ENCODE data around the gene BHLHE41. TPM values are rescaled to one million over a fixed set of nuclear protein-coding genes. Genes with fewer than 3 reads are reported as not detected.

BHLHE41 gene
- total RNA-seq, 1 experiment from 2014 or later: 147 TPM

DNA sequence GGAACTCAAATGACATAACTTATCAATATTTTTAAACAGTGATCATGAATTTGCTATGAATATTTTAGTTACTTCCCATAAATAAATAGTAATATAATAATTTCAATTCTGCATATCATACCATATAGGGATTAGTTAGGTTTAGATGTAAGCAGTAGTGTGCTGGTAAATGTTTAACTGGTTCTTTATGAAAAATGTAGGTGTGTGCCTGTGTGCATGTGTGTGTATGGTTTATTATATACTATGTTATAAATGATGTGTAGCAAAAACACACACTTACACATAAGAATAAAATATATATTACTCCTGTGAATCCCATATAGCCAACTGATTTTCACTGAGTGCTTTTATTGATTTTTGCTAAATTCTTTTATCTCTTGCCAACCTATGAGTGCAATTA lies 14.0 kb upstream of the BHLHE41 start:
- TF ChIP-seq, protein P1, sequence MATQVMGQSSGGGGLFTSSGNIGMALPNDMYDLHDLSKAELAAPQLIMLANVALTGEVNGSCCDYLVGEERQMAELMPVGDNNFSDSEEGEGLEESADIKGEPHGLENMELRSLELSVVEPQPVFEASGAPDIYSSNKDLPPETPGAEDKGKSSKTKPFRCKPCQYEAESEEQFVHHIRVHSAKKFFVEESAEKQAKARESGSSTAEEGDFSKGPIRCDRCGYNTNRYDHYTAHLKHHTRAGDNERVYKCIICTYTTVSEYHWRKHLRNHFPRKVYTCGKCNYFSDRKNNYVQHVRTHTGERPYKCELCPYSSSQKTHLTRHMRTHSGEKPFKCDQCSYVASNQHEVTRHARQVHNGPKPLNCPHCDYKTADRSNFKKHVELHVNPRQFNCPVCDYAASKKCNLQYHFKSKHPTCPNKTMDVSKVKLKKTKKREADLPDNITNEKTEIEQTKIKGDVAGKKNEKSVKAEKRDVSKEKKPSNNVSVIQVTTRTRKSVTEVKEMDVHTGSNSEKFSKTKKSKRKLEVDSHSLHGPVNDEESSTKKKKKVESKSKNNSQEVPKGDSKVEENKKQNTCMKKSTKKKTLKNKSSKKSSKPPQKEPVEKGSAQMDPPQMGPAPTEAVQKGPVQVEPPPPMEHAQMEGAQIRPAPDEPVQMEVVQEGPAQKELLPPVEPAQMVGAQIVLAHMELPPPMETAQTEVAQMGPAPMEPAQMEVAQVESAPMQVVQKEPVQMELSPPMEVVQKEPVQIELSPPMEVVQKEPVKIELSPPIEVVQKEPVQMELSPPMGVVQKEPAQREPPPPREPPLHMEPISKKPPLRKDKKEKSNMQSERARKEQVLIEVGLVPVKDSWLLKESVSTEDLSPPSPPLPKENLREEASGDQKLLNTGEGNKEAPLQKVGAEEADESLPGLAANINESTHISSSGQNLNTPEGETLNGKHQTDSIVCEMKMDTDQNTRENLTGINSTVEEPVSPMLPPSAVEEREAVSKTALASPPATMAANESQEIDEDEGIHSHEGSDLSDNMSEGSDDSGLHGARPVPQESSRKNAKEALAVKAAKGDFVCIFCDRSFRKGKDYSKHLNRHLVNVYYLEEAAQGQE (IDR thresholded peaks at IDR 0.05; ENCODE audit: insufficient read depth in 1 of 2, low read depth in 2 of 2, low read length in 1 of 2): no peak
- no peak for TF ChIP-seq TCF7L2 (IDR thresholded peaks at IDR 0.05; ENCODE audit: low read depth, low read length)
- no peak for TF ChIP-seq POLR2AphosphoS5 (IDR thresholded peaks at IDR 0.05; ENCODE audit: low read depth, low read length)
- TF ChIP-seq SIN3A (IDR thresholded peaks at IDR 0.05; ENCODE audit: borderline replicate concordance, insufficient read depth, low read depth, low read length): no peak
- TF ChIP-seq, protein P2, sequence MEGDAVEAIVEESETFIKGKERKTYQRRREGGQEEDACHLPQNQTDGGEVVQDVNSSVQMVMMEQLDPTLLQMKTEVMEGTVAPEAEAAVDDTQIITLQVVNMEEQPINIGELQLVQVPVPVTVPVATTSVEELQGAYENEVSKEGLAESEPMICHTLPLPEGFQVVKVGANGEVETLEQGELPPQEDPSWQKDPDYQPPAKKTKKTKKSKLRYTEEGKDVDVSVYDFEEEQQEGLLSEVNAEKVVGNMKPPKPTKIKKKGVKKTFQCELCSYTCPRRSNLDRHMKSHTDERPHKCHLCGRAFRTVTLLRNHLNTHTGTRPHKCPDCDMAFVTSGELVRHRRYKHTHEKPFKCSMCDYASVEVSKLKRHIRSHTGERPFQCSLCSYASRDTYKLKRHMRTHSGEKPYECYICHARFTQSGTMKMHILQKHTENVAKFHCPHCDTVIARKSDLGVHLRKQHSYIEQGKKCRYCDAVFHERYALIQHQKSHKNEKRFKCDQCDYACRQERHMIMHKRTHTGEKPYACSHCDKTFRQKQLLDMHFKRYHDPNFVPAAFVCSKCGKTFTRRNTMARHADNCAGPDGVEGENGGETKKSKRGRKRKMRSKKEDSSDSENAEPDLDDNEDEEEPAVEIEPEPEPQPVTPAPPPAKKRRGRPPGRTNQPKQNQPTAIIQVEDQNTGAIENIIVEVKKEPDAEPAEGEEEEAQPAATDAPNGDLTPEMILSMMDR (IDR thresholded peaks at IDR 0.05): no peak
- no peak for ATAC-seq
- no peaks in the 10 kb centered on the region for H3K36me3 ChIP-seq (ENCODE audit: control insufficient read depth, insufficient read depth, low read length)
- no TSS peak for BruUV-seq (replicated peaks)
- H3K27ac ChIP-seq (ENCODE audit: low read length): no peak overlapping the region
- no peak for DNase-seq (ENCODE audit: low read depth, low spot score)
- peaks cover 10% of the 10 kb centered on the region for H3K4me1 ChIP-seq (ENCODE audit: control insufficient read depth, insufficient read depth, low read length)
- no peak overlapping the region for H3K4me3 ChIP-seq (ENCODE audit: low read depth in 2 of 2, low read length in 2 of 2)
- no peaks in the 10 kb centered on the region for H3K9me3 ChIP-seq (ENCODE audit: control insufficient read depth, insufficient read depth, low read depth, low read length)
- in situ Hi-C loops (cut with HindIII; ENCODE audit: low pct_unique_long_range_greater_than_20kb, low sequenced_read_pairs): no loop called here
- intact Hi-C loops (cut with micrococcal nuclease; ENCODE audit: unreplicated experiment): no loop called here
- CTCF ChIA-PET: no interaction called here
- POLR2A ChIA-PET: no interaction called here
- H3K27me3 ChIP-seq (ENCODE audit: control insufficient read depth, insufficient read depth, low read length): no peaks in the 10 kb centered on the region

DNA sequence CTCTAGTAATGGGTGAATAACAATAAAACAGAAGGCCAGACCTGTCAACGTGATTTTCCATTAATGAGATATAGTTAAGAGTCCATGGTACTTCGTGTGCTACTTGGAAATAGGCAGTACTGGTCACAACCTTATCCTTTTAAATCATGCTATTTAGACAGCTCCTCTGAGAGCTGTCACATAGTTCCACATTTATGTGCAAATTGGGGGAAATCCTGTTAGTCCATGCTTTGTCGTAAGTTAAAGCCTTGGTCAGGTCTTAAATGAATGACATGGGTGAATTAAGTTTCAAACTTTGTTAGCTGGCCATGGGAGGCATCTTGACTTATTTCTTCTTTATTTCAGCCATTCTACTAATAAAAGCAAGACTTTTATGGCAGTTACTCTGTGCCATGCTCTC lies 11.9 kb upstream of the BHLHE41 start:
- no peak overlapping the region for H3K27ac ChIP-seq (ENCODE audit: low read length)
- BruUV-seq (replicated peaks): no TSS peak
- no peaks in the 10 kb centered on the region for H3K9me3 ChIP-seq (ENCODE audit: control insufficient read depth, insufficient read depth, low read depth, low read length)
- TF ChIP-seq, protein P2 (IDR thresholded peaks at IDR 0.05): no peak
- TF ChIP-seq TCF7L2 (IDR thresholded peaks at IDR 0.05; ENCODE audit: low read depth, low read length) (no peak), SIN3A (IDR thresholded peaks at IDR 0.05; ENCODE audit: borderline replicate concordance, insufficient read depth, low read depth, low read length) (no peak)
- TF ChIP-seq, protein P1 (IDR thresholded peaks at IDR 0.05; ENCODE audit: insufficient read depth in 1 of 2, low read depth in 2 of 2, low read length in 1 of 2): no peak
- intact Hi-C loops (cut with micrococcal nuclease; ENCODE audit: unreplicated experiment): no loop called here
- peaks cover 10% of the 10 kb centered on the region for H3K4me1 ChIP-seq (ENCODE audit: control insufficient read depth, insufficient read depth, low read length)
- CTCF ChIA-PET: no interaction called here
- no peak overlapping the region for H3K4me3 ChIP-seq (ENCODE audit: low read depth in 2 of 2, low read length in 2 of 2)
- in situ Hi-C loops (cut with HindIII; ENCODE audit: low pct_unique_long_range_greater_than_20kb, low sequenced_read_pairs): no loop called here
- ATAC-seq (no peak), DNase-seq (ENCODE audit: low read depth, low spot score) (no peak)
- H3K36me3 ChIP-seq (ENCODE audit: control insufficient read depth, insufficient read depth, low read length): no peaks in the 10 kb centered on the region
- H3K27me3 ChIP-seq (ENCODE audit: control insufficient read depth, insufficient read depth, low read length): no peaks in the 10 kb centered on the region
- POLR2A ChIA-PET: no interaction called here

Data from Panc1 (cell line).